HG02610 (cell line): ENCODE measurements around the gene CYB561A3.

Source experiments
- ATAC-seq: cut with Tn5 transposase; IDR thresholded peaks from one replicate; pipeline ENCODE4 v1.9.1; 2021; ENCODE audit warnings: mild to moderate bottlenecking, moderate library complexity; ENCODE audit not compliant: unreplicated experiment

Gene CYB561A3

GRCh38 chr11:61345954-61346843, 15.5 kb downstream of the CYB561A3 start:
- ATAC-seq = no peak

DNA sequence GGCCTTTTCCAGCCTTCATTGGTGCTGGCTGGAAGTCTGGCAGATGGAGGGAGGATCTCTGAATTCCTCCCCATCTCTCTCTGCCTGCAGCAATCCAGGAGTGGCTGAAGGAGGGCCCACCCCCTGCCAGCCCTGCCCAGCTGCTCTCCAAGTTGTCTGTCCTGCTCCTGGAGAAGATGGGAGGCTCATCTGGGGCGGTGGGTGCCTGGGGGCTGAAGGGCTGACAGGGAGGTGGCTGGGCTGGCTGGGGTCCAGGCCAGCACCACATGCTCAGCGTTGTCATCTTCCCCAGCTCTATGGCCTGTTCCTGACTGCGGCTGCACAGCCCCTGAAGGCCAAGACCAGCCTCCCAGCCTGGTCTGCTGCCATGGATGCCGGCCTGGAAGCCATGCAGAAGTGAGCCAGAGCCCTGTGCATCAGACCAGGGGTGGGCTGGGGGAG, 16.5 kb downstream of the CYB561A3 start:
- ATAC-seq = no peak

- no peak for ATAC-seq
Measured at GRCh38 chr11:61343792-61344745, 17.6 kb downstream of the CYB561A3 start.

DNA sequence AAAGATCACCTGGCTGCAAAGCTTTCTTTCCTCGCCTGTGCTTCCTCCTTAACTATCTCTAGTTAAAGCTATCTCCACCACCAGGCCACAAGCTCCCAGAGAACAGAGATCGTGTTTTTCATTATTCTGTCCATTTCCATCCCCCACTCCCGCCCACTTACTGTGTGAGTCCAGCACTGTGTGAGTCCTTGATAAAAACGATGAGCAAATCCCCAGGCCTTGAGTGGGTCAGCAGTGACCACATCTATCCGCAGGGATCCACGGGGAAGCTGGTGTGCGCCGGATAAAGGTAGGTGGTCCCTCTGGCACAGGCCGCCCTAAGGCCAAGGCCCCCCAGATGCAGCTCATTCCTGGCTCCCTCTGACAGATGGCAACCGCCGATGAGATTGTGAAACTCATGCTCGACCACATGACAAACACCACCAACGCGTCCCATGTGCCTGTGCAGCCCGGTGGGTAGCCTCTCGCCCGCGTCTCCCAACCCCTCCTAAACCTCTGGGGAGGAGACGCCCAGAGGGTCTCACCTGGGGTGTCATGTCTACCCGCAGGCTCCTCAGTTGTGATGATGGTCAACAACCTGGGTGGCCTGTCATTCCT, 19.4 kb downstream of the CYB561A3 start:
- ATAC-seq = no peak

DNA sequence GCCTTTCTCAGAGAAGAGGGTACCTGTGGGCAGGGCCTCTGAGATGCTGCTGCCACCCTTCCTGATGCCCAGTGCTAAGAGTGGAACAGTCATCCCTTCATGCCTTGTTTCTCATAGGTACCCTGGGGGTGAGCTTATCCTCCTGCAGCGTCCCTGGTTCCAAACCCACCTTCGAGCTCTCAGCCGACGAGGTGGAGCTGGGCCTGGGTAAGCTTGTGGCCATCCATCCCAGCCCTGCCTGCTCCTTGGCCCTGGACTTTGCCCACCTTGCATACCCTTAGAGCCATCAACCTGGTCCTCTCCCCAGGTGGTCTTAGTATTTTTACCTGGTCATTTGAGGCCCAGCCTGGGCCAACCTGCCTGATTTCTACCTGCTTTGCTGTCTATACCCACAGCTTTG, 20.0 kb downstream of the CYB561A3 start:
- no peak for ATAC-seq

DNA sequence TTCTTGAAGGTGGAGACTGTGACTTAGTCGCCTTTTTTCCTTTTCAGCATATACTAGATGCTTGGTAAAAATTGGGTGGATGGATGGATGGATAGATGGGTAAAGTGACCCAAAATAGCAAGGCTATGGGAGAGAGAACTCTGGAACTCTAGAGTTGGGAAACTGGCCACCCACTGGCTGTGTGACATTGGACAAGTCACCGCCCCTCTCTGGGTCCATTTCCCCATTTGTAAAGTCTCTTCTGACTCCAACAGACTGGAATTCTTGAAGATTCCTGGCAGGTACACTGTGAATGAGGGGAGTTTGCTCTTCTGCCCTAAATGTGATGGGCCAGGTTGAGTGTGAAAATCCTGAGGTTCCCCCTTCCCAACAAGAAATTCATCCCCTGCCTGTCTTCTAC, 20.7 kb downstream of the CYB561A3 start:
- no peak for ATAC-seq

DNA sequence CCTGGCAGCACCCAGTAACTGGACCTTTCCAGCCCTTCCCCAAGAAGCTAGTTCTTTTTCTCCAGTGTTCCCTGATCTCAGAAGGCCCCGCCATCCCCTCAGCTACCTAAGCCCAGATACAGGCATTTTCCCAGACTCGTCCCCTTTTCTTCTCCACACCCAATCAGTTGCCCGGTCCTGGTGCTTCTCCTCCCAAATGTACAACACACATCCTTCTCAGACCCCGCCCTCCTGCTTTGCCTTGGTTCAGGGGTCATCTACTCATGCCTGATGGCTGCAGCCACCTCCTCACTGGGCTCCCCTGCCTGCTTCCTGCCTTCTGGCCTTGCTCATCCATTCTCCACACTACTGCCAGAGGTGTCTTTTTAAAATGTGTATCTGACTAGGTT, 22.2 kb downstream of the CYB561A3 start:
- no peak for ATAC-seq

DNA sequence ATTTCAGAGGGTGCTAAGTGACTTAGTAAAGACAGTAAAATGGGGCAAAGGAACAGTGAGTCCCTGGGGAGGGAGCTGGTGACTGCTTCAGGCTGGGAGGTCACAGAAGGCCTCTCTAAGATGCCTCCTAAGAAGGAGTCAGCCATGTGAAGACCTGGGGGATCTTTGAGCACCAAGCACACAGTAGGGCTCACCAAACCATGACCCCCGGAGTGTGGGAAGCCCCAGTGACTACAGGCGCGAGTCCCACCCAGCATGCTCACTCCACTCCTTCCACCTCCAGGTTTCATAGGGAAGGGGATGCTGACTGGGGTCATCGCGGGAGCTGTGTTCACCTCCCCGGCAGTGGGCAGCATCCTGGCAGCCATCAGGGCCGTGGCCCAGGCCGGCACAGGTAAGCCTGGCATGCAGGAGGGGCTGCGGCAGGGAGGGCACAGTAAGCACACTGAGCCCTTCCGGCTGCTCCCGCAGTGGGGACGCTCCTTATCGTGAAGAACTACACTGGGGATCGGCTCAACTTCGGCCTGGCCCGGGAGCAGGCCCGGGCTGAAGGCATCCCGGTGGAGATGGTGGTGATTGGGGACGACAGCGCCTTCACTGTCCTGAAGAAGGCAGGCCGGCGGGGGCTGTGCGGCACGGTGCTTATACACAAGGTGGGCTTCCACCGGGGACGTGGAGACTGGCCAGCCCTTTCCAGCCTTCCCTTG, 22.7 kb downstream of the CYB561A3 start:
- no peak for ATAC-seq

GRCh38 chr11:61337706-61338470, 23.8 kb downstream of the CYB561A3 start:
- no peak for ATAC-seq

- ATAC-seq = peak; percentile 48
Measured at GRCh38 chr11:61336171-61336935, 25.3 kb downstream of the CYB561A3 start.

DNA sequence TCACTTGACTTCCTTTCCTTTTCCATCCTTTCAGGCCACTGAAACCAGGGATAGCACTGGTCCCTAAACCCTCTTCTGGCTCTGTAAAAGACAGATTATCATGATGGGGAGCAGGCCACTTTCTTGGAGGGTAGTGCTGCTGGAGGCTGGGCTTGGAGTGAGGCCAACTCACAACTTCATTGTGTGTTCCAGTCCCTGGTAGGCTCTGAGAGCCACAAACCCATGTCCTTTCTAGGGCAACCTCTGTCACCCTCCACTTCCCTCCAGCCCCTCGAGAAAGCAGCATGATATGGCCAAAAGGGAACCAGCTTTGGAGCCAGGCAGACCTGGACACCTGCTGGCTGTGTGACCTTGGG, 26.3 kb downstream of the CYB561A3 start:
- ATAC-seq = no peak

- no peak for ATAC-seq
Measured at GRCh38 chr11:61334434-61335354, 27.0 kb downstream of the CYB561A3 start.

- no peak for ATAC-seq
Measured at GRCh38 chr11:61333550-61334433, 27.9 kb downstream of the CYB561A3 start.

DNA sequence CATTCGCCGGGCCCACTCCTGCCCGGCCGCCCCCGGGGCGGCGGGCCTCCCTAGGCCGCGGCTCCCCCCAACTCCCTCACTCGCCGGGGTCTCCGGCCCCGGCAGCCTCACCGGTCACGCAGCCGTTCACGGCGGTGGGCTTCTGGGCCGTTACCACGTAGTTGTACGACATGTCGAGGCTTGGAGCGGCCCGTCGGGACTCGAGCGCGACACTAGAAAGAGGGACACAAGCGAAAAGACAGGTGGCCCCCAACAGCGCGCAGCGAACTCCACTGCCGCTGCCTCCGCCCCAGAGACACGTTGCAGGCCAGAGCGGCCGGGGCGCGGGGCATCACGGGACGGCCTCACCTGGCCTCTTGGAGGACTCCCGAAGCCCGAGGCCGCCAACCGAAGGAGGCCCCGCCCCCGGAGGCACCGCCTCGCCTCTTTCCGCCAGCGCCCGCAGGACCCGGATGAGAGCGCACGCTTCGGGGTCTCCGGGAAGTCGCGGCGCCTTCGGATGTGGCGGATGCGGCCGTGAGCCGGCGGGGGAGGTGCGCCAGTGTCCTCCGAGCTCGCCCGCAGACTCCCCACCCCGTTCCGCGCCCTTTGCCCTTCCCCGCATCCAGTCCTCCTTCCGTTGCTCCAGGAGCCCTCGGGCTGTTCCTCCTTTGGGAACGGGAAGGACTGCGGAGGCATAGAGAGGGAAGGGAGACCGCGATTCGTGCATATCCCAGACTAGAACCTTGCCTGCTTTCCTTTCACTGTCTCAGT, 28.7 kb downstream of the CYB561A3 start, which contains the start of the genes DDB1 and TKFC:
Gene DDB1 (minus strand): TSS at position 309 of the 753 bp plus-strand sequence. CDS start 137 bp downstream, at position 172.
Gene TKFC (plus strand): TSS at position 432 of the 753 bp plus-strand sequence. CDS start 1,501 bp downstream, outside the sequence.
- ATAC-seq = peak; percentile 89

- no peak for ATAC-seq
Measured at GRCh38 chr11:61332281-61332796, 29.3 kb downstream of the CYB561A3 start.

- ATAC-seq = no peak
Measured at GRCh38 chr11:61331651-61332050, 30.0 kb downstream of the CYB561A3 start.
